ENCODE measurements around the gene WDFY4.

The WDFY4 gene

GRCh38 chr10:48729941-48730457 is 45.3 kb downstream of the WDFY4 start:
- peaks cover 61% of the 10 kb centered on the region for H3K27me3 ChIP-seq (ENCODE audit: insufficient read depth, low read length)
- H3K27ac ChIP-seq (ENCODE audit: low read depth, low read length) = no peak overlapping the region
- H3K79me2 ChIP-seq (ENCODE audit: control insufficient read depth, insufficient read depth, low read length, unreplicated experiment) = no peaks in the 10 kb centered on the region
- H2AFZ ChIP-seq (ENCODE audit: low read length, unreplicated experiment) = no peak overlapping the region
- no peak overlapping the region for H3K4me3 ChIP-seq (ENCODE audit: low read depth, low read length)
- no peaks in the 10 kb centered on the region for H3K4me1 ChIP-seq (ENCODE audit: control insufficient read depth, insufficient read depth, low read length, unreplicated experiment)
- H3K36me3 ChIP-seq (ENCODE audit: insufficient read depth, low read length) = no peaks in the 10 kb centered on the region

GRCh38 chr10:48731141-48731540 is 46.5 kb downstream of the WDFY4 start:
- Histone ChIP-seq H3K79me2 (ENCODE audit: control insufficient read depth, insufficient read depth, low read length, unreplicated experiment) (no peaks in the 10 kb centered on the region), H3K36me3 (ENCODE audit: insufficient read depth, low read length) (no peaks in the 10 kb centered on the region), H3K27me3 (ENCODE audit: insufficient read depth, low read length) (peaks cover 72% of the 10 kb centered on the region), H3K4me1 (ENCODE audit: control insufficient read depth, insufficient read depth, low read length, unreplicated experiment) (no peaks in the 10 kb centered on the region), H3K4me3 (ENCODE audit: low read depth, low read length) (no peak overlapping the region), H3K27ac (ENCODE audit: low read depth, low read length) (no peak overlapping the region), H2AFZ (ENCODE audit: low read length, unreplicated experiment) (no peak overlapping the region)

GRCh38 chr10:48731654-48732053 is 47.0 kb downstream of the WDFY4 start:
- Histone ChIP-seq H3K4me3 (ENCODE audit: low read depth, low read length) (no peak overlapping the region), H3K36me3 (ENCODE audit: insufficient read depth, low read length) (no peaks in the 10 kb centered on the region), H3K4me1 (ENCODE audit: control insufficient read depth, insufficient read depth, low read length, unreplicated experiment) (no peaks in the 10 kb centered on the region), H2AFZ (ENCODE audit: low read length, unreplicated experiment) (no peak overlapping the region), H3K27ac (ENCODE audit: low read depth, low read length) (no peak overlapping the region), H3K79me2 (ENCODE audit: control insufficient read depth, insufficient read depth, low read length, unreplicated experiment) (no peaks in the 10 kb centered on the region), H3K27me3 (ENCODE audit: insufficient read depth, low read length) (peaks cover 68% of the 10 kb centered on the region)

DNA sequence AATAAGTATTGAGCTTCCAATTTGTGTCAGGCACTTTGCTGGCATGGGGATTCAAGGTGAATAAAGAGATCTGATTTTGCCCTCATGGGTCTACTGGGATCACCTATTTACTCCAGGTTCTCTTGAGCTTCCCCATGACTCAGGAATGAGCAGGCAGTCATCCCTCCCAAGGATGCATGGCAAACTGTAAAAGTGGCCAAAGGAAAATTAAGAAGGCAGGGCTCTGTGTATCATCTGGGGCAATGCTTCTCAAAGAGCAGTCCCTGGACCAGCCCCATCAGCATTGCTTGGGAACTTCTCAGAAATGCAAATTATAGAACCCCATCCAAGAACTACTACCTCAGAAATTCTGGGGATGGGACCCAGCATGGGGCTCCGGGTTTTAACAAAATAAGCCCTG is 48.7 kb downstream of the WDFY4 start:
- Histone ChIP-seq H2AFZ (ENCODE audit: low read length, unreplicated experiment) (no peak overlapping the region), H3K27me3 (ENCODE audit: insufficient read depth, low read length) (peaks cover 66% of the 10 kb centered on the region), H3K4me1 (ENCODE audit: control insufficient read depth, insufficient read depth, low read length, unreplicated experiment) (no peaks in the 10 kb centered on the region), H3K27ac (ENCODE audit: low read depth, low read length) (no peak overlapping the region), H3K79me2 (ENCODE audit: control insufficient read depth, insufficient read depth, low read length, unreplicated experiment) (no peaks in the 10 kb centered on the region), H3K4me3 (ENCODE audit: low read depth, low read length) (no peak overlapping the region), H3K36me3 (ENCODE audit: insufficient read depth, low read length) (no peaks in the 10 kb centered on the region)

DNA sequence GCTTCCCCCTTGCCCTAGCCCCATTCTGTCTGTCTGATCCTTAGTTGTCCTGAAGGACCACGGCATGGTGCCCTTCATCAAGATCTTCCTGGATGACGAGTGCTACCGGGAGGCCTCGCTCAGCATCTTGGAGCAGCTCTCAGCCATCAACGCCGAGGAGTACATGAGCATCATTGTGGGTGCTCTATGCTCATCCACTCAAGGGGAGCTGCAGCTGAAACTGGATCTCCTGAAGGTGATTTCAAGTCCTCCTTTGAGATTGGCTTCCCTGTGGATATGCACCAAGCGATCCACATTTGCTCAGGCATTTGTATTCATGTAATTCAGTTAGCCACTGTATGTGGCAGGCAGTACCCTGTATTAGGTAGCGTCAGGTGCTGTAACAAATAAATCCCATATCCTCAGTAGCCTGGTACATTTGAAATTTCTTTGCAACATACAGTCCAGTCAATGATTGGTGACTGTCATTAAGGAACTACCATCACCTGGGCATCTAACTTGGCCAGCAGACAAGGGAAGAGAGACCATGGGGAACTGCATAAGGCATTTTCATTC is 51.2 kb downstream of the WDFY4 start:
- Histone ChIP-seq H3K27me3 (ENCODE audit: insufficient read depth, low read length) (peaks cover 67% of the 10 kb centered on the region), H3K4me3 (ENCODE audit: low read depth, low read length) (no peak overlapping the region), H3K4me1 (ENCODE audit: control insufficient read depth, insufficient read depth, low read length, unreplicated experiment) (no peaks in the 10 kb centered on the region), H2AFZ (ENCODE audit: low read length, unreplicated experiment) (no peak overlapping the region), H3K27ac (ENCODE audit: low read depth, low read length) (no peak overlapping the region), H3K79me2 (ENCODE audit: control insufficient read depth, insufficient read depth, low read length, unreplicated experiment) (no peaks in the 10 kb centered on the region), H3K36me3 (ENCODE audit: insufficient read depth, low read length) (no peaks in the 10 kb centered on the region)

- no peak overlapping the region for H3K4me3 ChIP-seq (ENCODE audit: low read depth, low read length)
- H3K36me3 ChIP-seq (ENCODE audit: insufficient read depth, low read length) = no peaks in the 10 kb centered on the region
- H3K27ac ChIP-seq (ENCODE audit: low read depth, low read length) = no peak overlapping the region
- no peaks in the 10 kb centered on the region for H3K79me2 ChIP-seq (ENCODE audit: control insufficient read depth, insufficient read depth, low read length, unreplicated experiment)
- no peaks in the 10 kb centered on the region for H3K4me1 ChIP-seq (ENCODE audit: control insufficient read depth, insufficient read depth, low read length, unreplicated experiment)
- H2AFZ ChIP-seq (ENCODE audit: low read length, unreplicated experiment) = no peak overlapping the region
- peaks cover 64% of the 10 kb centered on the region for H3K27me3 ChIP-seq (ENCODE audit: insufficient read depth, low read length)
Measured at GRCh38 chr10:48736596-48736995, 51.9 kb downstream of the WDFY4 start.

DNA sequence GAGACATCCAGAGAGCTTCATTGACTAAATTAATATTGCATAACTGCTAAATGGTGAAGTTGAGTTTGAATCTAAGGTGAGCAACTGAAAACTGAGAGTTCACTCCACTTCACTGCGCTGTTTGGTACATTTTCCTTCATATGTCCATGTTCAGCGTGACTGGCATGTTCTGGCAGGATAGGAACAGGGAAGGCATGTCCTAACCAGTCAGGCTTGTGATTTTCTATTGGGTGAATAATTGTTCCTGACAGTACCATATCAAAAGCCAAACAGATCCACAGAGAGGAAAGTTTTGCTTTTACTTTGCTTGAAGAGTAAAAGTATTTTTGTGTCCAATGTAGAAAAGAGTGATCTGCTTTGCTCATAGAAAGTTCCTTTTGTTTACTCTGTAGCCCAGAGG is 53.2 kb downstream of the WDFY4 start:
- Histone ChIP-seq H3K4me1 (ENCODE audit: control insufficient read depth, insufficient read depth, low read length, unreplicated experiment) (no peaks in the 10 kb centered on the region), H3K27me3 (ENCODE audit: insufficient read depth, low read length) (peaks cover 72% of the 10 kb centered on the region), H3K27ac (ENCODE audit: low read depth, low read length) (no peak overlapping the region), H3K4me3 (ENCODE audit: low read depth, low read length) (no peak overlapping the region), H3K36me3 (ENCODE audit: insufficient read depth, low read length) (no peaks in the 10 kb centered on the region), H3K79me2 (ENCODE audit: control insufficient read depth, insufficient read depth, low read length, unreplicated experiment) (no peaks in the 10 kb centered on the region), H2AFZ (ENCODE audit: low read length, unreplicated experiment) (no peak overlapping the region)

- Histone ChIP-seq H3K27me3 (ENCODE audit: insufficient read depth, low read length) (peaks cover 79% of the 10 kb centered on the region), H3K36me3 (ENCODE audit: insufficient read depth, low read length) (no peaks in the 10 kb centered on the region), H3K4me3 (ENCODE audit: low read depth, low read length) (no peak overlapping the region), H3K79me2 (ENCODE audit: control insufficient read depth, insufficient read depth, low read length, unreplicated experiment) (no peaks in the 10 kb centered on the region), H3K4me1 (ENCODE audit: control insufficient read depth, insufficient read depth, low read length, unreplicated experiment) (no peaks in the 10 kb centered on the region), H2AFZ (ENCODE audit: low read length, unreplicated experiment) (no peak overlapping the region), H3K27ac (ENCODE audit: low read depth, low read length) (no peak overlapping the region)
Measured at GRCh38 chr10:48739170-48739569, 54.5 kb downstream of the WDFY4 start.

- H3K27ac ChIP-seq (ENCODE audit: low read depth, low read length) = no peak overlapping the region
- H3K4me1 ChIP-seq (ENCODE audit: control insufficient read depth, insufficient read depth, low read length, unreplicated experiment) = no peaks in the 10 kb centered on the region
- H3K27me3 ChIP-seq (ENCODE audit: insufficient read depth, low read length) = peaks cover 78% of the 10 kb centered on the region
- H2AFZ ChIP-seq (ENCODE audit: low read length, unreplicated experiment) = no peak overlapping the region
- H3K4me3 ChIP-seq (ENCODE audit: low read depth, low read length) = no peak overlapping the region
- H3K79me2 ChIP-seq (ENCODE audit: control insufficient read depth, insufficient read depth, low read length, unreplicated experiment) = no peaks in the 10 kb centered on the region
- H3K36me3 ChIP-seq (ENCODE audit: insufficient read depth, low read length) = no peaks in the 10 kb centered on the region
Measured at GRCh38 chr10:48740015-48740707, 55.5 kb downstream of the WDFY4 start.

- no peaks in the 10 kb centered on the region for H3K36me3 ChIP-seq (ENCODE audit: insufficient read depth, low read length)
- no peaks in the 10 kb centered on the region for H3K4me1 ChIP-seq (ENCODE audit: control insufficient read depth, insufficient read depth, low read length, unreplicated experiment)
- no peak overlapping the region for H3K4me3 ChIP-seq (ENCODE audit: low read depth, low read length)
- H2AFZ ChIP-seq (ENCODE audit: low read length, unreplicated experiment) = no peak overlapping the region
- peaks cover 70% of the 10 kb centered on the region for H3K27me3 ChIP-seq (ENCODE audit: insufficient read depth, low read length)
- H3K79me2 ChIP-seq (ENCODE audit: control insufficient read depth, insufficient read depth, low read length, unreplicated experiment) = no peaks in the 10 kb centered on the region
- no peak overlapping the region for H3K27ac ChIP-seq (ENCODE audit: low read depth, low read length)
Measured at GRCh38 chr10:48740988-48741387, 56.3 kb downstream of the WDFY4 start.

Data from ACC112 (cell line).